ENCODE data around the gene RPL5. TPM values are rescaled to one million over a fixed set of nuclear protein-coding genes. Genes with fewer than 3 reads are reported as not detected.

Gene RPL5
- total RNA-seq, 4 donors from 2014 or later = 1,244 to 1,829 (median 1,582) TPM

DNA sequence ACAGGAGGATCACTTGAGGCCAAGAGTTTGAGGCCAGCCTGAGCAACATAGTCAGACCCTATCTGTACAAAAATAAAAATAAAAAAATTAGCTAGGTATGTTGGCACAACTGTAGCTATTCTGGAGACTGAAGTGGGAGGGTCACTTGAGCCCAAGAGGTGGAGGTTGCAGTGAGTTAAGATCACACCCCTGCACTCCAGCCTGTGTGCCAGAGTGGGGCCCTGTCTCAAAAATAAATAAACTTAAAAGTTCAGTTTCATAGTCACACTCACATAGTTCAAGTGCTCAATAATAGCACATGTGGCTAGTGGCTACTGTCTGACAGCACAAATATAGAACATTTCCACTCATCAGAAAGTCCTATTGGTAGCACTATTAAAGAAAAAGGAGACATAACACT lies 41.8 kb upstream of the RPL5 start:
- TF ChIP-seq POLR2A (IDR thresholded peaks at IDR 0.05) = no peak
- TF ChIP-seq, protein P1, sequence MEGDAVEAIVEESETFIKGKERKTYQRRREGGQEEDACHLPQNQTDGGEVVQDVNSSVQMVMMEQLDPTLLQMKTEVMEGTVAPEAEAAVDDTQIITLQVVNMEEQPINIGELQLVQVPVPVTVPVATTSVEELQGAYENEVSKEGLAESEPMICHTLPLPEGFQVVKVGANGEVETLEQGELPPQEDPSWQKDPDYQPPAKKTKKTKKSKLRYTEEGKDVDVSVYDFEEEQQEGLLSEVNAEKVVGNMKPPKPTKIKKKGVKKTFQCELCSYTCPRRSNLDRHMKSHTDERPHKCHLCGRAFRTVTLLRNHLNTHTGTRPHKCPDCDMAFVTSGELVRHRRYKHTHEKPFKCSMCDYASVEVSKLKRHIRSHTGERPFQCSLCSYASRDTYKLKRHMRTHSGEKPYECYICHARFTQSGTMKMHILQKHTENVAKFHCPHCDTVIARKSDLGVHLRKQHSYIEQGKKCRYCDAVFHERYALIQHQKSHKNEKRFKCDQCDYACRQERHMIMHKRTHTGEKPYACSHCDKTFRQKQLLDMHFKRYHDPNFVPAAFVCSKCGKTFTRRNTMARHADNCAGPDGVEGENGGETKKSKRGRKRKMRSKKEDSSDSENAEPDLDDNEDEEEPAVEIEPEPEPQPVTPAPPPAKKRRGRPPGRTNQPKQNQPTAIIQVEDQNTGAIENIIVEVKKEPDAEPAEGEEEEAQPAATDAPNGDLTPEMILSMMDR (IDR thresholded peaks at IDR 0.05) = no peak
- intact Hi-C loops (cut with DNase I; ENCODE audit: low total_unique reads) = no loop called here
- no peak overlapping the region for H3K4me3 ChIP-seq (ENCODE audit: low read depth, poor library complexity, severe bottlenecking)
- DNase-seq (ENCODE audit: low spot score in 2 of 2) = no peak

DNA sequence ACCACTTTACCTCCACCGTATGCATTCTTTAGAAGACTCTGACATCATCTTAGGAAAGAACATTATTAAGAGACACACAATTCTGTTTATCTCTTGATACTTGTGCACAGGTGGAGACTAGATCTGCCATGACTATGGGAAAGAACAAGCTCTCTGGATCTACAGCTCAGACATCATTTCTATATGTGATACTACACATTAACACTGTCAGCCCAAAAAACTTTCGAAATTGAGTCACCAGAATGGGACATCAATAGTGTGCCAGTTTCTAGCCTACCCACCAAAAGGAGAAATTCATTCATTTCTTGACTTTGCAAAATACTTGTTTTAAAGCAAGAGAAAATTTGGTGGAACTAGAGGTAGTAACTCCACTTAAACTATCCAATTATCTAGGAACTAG lies 41.0 kb upstream of the RPL5 start:
- 87 to 93% methylated on average over 2 of the region's 2 CpGs for WGBS, 2 donors

DNA sequence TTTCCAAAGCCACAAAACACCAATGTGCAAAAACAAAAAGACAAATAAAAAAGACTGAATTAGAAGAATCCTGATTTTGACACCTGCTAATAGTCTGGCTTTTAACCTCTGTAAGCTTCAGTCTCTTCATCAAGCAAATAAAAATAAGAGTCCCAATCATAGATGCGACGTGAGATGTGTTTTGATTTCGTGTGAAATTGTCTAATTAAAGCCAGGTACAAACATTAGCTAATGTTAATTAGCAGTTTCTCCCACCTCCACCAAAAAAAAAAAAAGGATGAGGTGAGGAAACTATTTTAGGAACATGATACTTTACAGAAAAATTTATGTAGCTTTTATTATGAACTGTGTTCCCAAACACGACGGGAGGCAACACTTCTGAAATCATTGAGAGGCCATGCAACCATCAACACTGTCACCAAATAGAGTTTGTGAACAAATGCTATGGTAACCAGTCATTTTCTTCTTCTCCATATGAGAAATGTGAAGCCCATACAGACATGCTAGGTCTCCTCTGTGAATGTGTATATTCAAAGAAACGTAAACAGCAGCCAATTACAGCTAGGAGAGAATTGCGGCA lies 40.3 kb upstream of the RPL5 start:
- 44 to 57% methylated on average over 7 of the region's 7 CpGs for WGBS, 2 donors
- TF ChIP-seq POLR2A (IDR thresholded peaks at IDR 0.05) = no peak
- TF ChIP-seq, protein P1 (IDR thresholded peaks at IDR 0.05) = no peak
- intact Hi-C loops (cut with DNase I; ENCODE audit: low total_unique reads) = no loop called here
- DNase-seq (ENCODE audit: low spot score in 2 of 2) = no peak
- H3K4me3 ChIP-seq (ENCODE audit: low read depth, poor library complexity, severe bottlenecking) = no peak overlapping the region

More for the DNA sequence above, 41.0 kb upstream of the RPL5 start:
- TF ChIP-seq, protein P1 (IDR thresholded peaks at IDR 0.05) = no peak
- TF ChIP-seq POLR2A (IDR thresholded peaks at IDR 0.05) = no peak
- DNase-seq (ENCODE audit: low spot score in 2 of 2) = no peak
- no peak overlapping the region for H3K4me3 ChIP-seq (ENCODE audit: low read depth, poor library complexity, severe bottlenecking)
- intact Hi-C loops (cut with DNase I; ENCODE audit: low total_unique reads) = no loop called here

DNA sequence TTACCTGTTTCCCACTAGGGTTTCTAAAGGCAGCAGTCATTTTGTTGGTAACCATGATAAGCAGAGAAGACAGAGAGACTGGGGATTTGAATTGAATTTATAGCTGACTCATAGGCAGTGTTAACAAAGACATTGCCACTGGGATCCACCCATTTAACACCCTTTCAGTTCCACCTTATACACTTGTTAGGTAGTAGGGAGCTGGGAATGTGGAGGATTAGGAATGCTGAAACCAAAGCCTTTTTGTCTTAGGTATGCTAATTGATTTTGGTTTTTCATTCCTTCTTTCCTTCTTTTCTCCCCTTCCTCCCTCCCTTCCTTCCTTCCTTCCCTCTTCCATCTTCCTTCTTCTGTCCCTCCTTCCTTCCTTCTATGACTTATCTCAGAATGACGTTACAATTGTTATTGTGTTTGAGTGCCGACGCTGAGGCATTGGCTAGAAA lies 39.5 kb upstream of the RPL5 start:
- DNase-seq (ENCODE audit: low spot score in 2 of 2) = no peak
- H3K4me3 ChIP-seq (ENCODE audit: low read depth, poor library complexity, severe bottlenecking) = no peak overlapping the region
- TF ChIP-seq, protein P1 (IDR thresholded peaks at IDR 0.05) = no peak
- no peak for TF ChIP-seq POLR2A (IDR thresholded peaks at IDR 0.05)
- intact Hi-C loops (cut with DNase I; ENCODE audit: low total_unique reads) = no loop called here
- WGBS, 2 donors = 61 to 62% methylated on average over 3 of the region's 3 CpGs

DNA sequence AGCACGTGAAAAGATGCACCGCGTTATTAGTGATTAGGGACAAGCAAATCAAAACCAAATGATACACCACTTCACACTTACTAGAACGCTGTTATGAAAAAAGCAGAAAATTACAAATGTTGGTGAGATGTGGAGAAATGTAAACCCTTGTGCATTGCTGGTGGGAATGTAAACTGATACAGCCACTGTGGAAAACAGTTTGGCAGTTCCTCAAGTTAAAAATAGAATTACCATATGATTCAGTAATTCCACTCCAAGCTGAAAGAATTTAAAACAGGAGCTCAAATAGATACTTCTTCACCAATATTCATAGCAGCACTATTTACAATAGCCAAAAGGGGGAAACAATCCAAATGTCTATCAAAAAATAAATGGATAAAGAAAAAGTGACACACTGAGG lies 36.7 kb upstream of the RPL5 start:
- TF ChIP-seq, protein P1 (IDR thresholded peaks at IDR 0.05) = no peak
- TF ChIP-seq POLR2A (IDR thresholded peaks at IDR 0.05) = no peak
- H3K4me3 ChIP-seq (ENCODE audit: low read depth, poor library complexity, severe bottlenecking) = no peak overlapping the region
- intact Hi-C loops (cut with DNase I; ENCODE audit: low total_unique reads) = no loop called here
- WGBS, 2 donors = 86 to 93% methylated on average over 4 of the region's 4 CpGs
- no peak for DNase-seq (ENCODE audit: low spot score in 2 of 2)

DNA sequence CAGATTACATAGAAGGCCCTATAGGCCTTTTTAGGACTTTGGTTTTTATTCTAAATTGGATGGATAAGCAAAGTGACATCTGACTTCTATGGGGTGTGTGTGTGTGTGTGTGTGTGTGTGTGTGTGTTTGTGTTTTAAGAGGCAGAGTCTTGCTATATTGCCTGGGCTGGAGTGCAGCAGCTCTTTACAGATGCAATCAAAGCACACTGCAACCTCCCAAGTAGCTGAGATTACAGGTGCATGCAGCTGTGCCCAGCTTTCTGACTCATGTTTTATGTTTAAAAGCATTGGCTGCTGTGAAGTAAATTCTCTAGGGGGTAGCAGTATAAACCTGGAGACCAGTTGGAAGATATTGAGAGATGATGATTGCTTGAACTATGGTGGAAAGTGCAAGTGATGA lies 34.5 kb upstream of the RPL5 start:
- intact Hi-C loops (cut with DNase I; ENCODE audit: low total_unique reads) = no loop called here
- DNase-seq (ENCODE audit: low spot score in 2 of 2) = no peak
- no peak for TF ChIP-seq POLR2A (IDR thresholded peaks at IDR 0.05)
- TF ChIP-seq, protein P1 (IDR thresholded peaks at IDR 0.05) = no peak
- H3K4me3 ChIP-seq (ENCODE audit: low read depth, poor library complexity, severe bottlenecking) = no peak overlapping the region

Measured in lower leg skin (tissue), 4 donors.